ENCODE data around the gene GNRHR.
"Not testable (repeated sequence)": the region's sequence is repeated elsewhere in the genome, so short reads cannot be mapped to it uniquely, and the experiment has no call there.

Gene GNRHR

GRCh38 chr4:67727124-67727850 is 26.9 kb downstream of the GNRHR start:
- no peak for DNase-seq (ENCODE audit: low spot score)

- DNase-seq (ENCODE audit: low spot score) = no peak
Measured at GRCh38 chr4:67725981-67726380, 28.2 kb downstream of the GNRHR start.

- DNase-seq (ENCODE audit: low spot score) = no peak
Measured at GRCh38 chr4:67725132-67725531, 29.1 kb downstream of the GNRHR start.

- no peak for DNase-seq (ENCODE audit: low spot score)
Measured at GRCh38 chr4:67723949-67724348, 30.2 kb downstream of the GNRHR start.

GRCh38 chr4:67723341-67723740 is 30.8 kb downstream of the GNRHR start:
- DNase-seq (ENCODE audit: low spot score) = no peak

- peak; percentile 7 for DNase-seq (ENCODE audit: low spot score)
Measured at GRCh38 chr4:67721770-67722597, 32.2 kb downstream of the GNRHR start.

- no peak for DNase-seq (ENCODE audit: low spot score)
Measured at GRCh38 chr4:67721315-67721769, 32.8 kb downstream of the GNRHR start.

GRCh38 chr4:67719953-67720617 is 34.1 kb downstream of the GNRHR start:
- no peak for DNase-seq (ENCODE audit: low spot score)

- DNase-seq (ENCODE audit: low spot score) = no peak
Measured at GRCh38 chr4:67718848-67719247, 35.3 kb downstream of the GNRHR start.

GRCh38 chr4:67717586-67717985 is 36.6 kb downstream of the GNRHR start:
- DNase-seq (ENCODE audit: low spot score) = no peak

- DNase-seq (ENCODE audit: low spot score) = no peak
Measured at GRCh38 chr4:67714955-67715354, 39.2 kb downstream of the GNRHR start.

GRCh38 chr4:67714248-67714583 is 40.0 kb downstream of the GNRHR start:
- DNase-seq (ENCODE audit: low spot score) = no peak

GRCh38 chr4:67713529-67714247 is 40.5 kb downstream of the GNRHR start:
- no peak for DNase-seq (ENCODE audit: low spot score)

- no peak for DNase-seq (ENCODE audit: low spot score)
Measured at GRCh38 chr4:67712650-67713528, 41.3 kb downstream of the GNRHR start.

- no peak for DNase-seq (ENCODE audit: low spot score)
Measured at GRCh38 chr4:67712000-67712625, 42.1 kb downstream of the GNRHR start.

- DNase-seq (ENCODE audit: low spot score) = not testable (repeated sequence)
Measured at GRCh38 chr4:67706682-67707081, 47.5 kb downstream of the GNRHR start.

GRCh38 chr4:67704843-67705242 is 49.3 kb downstream of the GNRHR start:
- no peak for DNase-seq (ENCODE audit: low spot score)

GRCh38 chr4:67702166-67702565 is 52.0 kb downstream of the GNRHR start:
- DNase-seq (ENCODE audit: low spot score) = no peak

- DNase-seq (ENCODE audit: low spot score) = no peak
Measured at GRCh38 chr4:67701517-67701850, 52.7 kb downstream of the GNRHR start.

GRCh38 chr4:67700738-67701516 is 53.3 kb downstream of the GNRHR start, which contains the start of gene UBA6:
Gene UBA6 (minus strand): TSS chr4:67701155. CDS start chr4:67701119, 36 bp downstream.
- DNase-seq (ENCODE audit: low spot score) = peak; percentile 97

Measured in LoVo (cell line).